ENCODE measurements around the gene USP21.

Gene USP21

DNA sequence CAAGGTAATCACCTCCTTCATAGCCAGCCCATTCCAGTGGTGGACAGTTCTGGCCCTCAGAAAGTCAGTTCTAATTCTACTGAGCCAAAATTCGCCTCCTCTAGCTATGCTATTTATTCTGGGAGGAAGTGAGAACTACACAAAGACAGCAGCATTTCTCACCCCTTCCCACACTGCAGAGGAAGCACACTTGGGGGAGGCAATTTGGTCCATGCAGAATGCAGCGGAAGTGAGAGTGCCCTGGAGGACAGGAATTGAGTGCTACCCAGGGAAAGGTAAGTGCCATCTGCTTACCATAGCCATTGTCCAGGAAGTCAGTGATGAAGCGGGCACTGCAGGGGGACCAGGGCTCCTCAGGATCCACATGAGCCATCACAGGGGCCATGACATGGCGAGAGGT lies 35.9 kb downstream of the USP21 start:
- DNase-seq: no peak

DNA sequence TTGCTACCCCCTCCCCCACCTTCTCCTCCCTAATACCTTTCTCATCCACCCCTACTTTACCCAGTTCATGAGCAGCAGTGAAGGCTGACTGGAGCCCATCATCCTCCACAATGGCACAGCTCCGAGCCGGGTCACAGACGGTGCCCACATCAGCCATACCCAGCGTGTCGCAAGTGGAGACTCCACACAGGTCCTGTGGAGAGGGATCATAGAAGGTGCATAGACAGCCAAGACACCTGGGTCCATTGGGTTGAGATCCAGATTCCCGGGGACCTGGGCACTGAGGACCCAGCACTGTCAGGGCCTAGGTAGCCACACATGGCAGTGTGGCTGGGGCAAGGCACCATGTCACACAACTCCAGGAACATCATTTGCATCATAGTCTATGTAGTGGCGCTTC lies 36.8 kb downstream of the USP21 start:
- no peak for DNase-seq

DNA sequence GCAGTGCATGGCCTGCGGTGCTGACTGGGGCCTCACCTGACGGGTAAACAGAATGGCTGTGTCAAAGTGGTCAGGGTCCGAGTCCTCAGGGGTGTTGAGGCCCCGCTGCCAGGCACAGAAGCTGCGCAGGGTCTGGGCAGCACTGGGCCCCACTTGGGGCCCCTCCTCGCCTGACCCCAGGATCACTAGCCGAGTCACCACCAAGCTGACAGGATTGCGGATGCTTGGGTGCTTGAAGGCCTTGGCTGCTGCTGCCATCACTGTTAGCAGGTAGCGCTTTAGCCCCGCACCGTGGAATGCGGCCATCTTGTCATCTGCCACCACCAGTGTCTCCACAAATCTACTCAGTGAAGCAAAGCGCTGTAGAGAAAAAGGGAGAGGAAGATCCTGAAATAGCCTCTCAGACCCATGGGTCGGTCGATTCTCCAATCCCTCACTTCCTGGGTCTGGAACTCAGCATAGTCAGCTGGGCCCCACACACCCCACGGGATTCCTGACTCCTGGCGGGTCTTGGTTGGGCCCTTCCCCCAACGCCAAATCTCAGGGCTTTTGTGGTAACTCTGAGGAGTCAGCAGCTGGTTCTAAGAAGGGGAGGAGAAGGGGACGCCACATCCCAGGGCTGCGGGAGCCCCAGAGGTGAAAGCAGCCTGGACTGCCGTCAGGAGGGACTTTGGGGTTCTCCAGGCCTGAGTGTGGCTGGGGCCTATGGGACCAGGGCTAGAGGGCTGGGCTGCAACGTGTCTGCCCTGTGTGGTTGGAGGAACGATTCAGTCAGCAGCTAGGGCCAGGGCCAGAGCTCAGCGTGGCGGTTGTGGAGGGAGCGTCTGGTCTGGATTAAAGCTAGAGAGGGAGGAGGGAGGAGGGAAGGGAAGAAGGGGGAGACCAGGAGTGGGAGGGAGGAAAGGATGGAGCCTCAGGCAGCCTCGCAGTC lies 37.5 kb downstream of the USP21 start:
- no peak for DNase-seq

DNA sequence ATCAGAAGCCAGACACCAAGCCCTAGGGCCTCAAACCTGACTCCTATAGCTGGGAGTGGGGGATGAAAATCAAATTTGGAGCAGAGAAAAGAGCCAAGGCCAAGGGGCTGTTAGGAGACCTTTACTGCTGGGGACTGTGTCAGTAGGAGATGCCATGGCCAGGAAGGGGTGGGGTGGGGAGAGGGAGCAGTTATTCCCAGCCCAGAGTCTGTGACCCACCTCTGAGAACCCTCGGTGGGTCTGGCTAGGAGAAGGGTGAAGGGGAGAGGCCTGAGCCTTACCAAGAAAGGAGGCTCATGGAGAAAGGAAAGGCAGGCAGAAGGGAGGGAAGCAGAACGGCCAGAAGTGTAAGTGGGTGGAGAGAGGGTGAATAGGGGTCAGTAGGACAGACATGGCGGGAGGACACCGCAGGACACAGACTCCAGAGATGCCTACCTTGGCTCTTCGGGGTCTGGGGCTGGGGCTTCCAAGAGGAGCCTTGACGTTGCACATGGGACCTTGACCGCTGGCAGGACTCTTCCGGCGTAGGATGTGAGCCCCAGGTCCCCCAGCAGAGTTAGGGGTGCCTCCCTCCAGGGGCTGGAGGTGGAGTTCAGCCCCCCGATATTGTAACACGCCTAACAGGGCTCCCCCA lies 38.4 kb downstream of the USP21 start:
- no peak for DNase-seq

DNA sequence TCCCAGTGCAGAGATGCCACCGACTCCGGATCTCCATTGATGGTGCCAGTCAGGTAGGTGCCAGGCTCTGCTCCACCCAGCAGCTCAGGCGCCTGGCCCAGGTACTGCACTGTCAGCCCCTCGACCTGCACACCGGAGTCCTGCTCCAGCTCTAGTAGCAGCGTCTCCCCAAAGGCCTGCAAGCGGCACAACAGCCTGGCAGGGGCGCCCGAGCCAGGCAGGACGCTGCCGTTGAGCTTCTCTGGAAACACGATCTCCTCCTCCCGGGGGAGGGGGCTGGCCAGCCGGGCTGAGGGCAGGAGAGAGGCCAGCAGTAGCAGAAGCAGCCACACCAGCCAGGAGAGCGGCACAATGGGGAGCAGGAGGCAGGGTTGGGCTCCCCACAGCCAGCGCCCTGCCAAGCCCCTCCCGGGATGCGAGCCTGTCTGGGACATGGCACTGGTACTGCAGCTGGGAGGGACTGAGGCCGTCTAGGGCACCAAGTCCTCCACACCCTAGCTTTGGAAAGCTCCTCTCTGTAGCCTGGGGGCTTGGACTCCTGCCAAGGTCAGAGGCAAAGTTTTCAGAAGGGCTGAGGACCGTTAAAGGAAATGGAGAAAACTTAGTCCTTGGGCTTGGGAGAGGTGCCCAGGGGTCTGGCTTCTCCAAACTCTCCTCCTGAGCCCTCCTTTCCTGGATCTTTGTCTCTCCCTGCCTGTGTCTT lies 39.0 kb downstream of the USP21 start:
- DNase-seq: no peak

DNA sequence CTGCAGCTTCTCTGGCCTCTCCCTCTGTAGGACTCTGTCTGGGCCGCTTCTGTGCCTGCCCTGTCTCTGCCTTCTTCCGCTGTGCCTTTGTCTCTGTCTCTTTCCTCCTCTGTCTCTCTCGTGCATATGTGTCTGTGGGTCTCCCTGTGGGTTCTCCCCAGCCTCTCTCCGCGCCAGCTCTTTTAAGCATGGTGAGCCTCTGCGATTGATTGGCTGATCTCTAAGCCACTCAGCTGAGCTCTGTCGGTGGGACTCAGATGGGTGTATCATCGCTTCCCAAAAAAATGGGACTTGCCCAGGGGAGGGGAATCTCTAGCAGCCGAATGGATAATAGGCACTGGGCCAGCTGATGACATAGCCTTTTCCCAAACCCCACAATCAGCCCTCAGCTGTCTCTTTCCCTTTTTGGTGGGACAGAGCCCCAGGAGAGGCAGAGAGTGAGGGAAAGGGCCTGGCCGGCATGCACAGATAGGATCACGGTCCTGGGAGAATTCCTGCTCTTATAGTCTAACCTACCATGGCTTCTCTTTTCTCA lies 39.7 kb downstream of the USP21 start, which contains the start of gene ADAMTS4:
Gene ADAMTS4 (minus strand): TSS at position 158 of the 535 bp plus-strand sequence. CDS start 427 bp downstream, outside the sequence.
- no peak for DNase-seq

DNA sequence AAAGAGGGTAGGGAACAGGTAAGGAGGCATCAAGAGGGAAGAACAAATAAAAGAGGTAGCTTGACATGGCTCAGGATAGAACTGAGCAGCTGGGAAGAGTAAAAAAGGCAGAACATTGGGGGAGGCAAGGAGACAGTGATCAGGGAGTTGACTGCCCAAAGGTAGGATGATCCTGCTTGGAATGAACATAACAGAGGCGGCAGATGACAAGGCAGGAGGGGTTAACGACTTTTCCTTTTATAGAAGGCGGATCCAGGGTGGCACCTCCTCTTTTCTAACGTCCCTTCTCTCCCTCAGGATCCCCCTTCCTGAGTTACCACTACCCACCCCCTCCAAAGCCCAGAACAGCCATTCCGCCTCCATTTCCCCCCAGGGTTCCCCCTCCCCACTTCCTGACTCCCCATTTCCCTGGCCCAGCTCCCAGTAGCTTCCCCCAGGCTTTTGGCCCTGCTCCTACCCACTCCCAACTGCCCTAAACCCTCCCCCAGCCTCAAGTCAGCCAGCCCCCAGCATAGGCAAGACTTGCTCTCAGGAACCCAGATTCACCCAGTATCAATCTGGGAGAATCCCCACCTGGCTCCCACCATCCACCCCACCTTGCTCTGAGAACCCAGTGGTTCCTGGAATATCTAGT lies 40.3 kb downstream of the USP21 start:
- no peak for DNase-seq

DNA sequence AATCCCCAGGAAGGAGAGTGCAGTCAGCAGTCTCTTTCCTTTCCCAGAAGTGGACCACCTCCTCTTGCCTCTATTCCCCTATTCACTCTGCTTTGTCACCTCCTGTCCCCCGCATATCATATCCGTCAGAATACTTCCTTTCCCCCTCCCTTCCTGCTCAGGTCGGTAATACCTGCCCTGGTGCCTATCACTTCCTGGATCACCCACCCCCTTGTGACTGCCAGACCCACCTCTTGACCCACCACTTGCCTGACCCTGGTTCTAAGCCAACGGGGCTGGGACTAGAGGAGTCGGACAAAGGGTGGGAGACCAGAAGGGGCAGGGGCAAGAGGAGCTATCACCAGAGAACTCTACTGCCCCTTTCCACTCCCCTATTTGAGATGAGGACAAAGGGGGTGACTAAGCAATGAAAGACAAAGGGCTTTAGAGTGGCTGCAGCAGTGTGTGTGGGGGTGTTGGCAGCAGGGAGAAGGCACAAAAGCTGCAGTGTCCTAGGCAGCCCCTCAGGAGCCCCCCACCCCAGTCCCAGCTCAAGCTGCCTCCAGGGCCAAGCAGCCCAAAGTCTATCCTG lies 41.2 kb downstream of the USP21 start:
- no peak for DNase-seq

DNA sequence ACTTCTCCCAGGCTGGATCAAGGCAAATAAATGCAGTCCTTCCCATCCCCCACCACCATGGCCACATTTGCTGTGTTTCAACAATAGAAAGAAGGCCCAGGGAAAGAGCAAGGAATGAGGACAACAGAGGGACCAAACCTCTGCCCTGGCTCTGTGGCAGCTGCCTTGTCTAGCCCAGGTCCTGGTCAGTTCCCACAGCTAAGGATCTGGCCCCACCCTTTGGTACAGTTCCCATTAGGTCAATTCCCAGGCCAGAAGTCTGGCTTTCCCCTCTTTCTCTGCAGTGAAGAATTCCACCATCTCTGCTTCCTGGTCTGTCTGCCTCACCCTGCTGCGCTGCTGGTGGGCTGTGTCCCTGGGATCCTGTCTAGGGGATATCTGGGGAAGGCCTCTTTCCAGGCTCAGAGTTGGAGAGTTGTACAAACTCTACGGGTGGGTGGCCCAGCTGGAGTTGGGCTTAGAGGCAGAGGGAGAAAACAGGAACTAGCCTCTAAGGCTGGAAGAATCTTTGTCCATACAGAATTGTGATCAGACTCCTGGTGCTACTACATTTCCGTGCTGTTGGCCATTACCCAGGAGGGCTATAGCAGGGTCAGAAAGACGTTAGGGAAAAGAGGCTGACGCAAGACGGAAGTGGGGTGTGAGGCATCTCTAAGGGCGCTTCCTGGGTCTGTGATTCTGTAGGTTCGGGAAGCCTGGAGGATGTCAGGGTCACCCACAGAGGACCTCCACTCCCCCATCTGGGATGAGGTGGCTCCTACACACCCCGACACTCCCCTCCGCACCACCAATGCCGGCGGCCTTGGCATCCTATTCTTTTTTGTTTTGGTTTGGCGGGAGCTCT lies 41.9 kb downstream of the USP21 start:
- no peak for DNase-seq

DNA sequence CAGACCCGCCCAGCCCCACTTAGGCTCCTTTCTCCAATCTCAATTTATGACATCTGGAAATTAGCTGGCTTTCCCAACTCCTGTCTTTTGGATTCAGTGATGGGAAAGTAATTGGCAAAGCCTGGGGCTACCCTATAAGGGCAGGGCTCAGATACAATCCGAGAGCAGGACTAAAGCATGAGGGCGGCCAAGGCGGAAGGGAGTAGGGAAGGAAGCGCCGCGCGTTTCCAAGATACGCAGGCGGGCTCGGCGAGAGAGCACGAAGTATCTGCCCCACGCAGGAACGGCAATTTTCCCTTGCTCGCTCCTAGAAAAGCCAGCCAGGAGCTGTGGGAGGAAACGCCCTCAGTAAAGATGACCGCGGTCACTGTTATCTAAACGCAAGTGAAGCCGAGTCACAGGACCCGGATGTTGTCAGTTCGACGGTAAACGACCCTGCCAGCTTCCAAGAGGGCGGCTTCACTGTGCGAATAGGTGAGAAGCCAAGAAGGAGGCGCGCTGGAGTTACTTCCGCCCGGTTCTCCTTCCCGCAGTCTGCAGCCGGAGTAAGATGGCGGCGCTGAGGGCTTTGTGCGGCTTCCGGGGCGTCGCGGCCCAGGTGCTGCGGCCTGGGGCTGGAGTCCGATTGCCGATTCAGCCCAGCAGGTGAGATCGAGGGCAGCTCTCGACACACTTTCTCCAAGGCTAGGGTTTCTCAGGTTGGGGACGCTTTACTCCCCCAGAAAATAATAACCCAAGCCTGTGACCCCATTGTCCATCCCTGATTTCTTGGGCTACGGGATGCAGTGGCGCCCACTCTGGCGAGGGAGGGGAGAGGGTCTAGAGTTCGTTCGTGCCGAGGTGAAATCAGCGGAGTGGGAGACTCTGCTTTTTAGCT lies 42.8 kb downstream of the USP21 start, which contains the start of gene NDUFS2:
Gene NDUFS2 (plus strand): TSS at position 532 of the 877 bp plus-strand sequence. CDS start 19 bp downstream, at position 551.
- peak; percentile 92 for DNase-seq

DNA sequence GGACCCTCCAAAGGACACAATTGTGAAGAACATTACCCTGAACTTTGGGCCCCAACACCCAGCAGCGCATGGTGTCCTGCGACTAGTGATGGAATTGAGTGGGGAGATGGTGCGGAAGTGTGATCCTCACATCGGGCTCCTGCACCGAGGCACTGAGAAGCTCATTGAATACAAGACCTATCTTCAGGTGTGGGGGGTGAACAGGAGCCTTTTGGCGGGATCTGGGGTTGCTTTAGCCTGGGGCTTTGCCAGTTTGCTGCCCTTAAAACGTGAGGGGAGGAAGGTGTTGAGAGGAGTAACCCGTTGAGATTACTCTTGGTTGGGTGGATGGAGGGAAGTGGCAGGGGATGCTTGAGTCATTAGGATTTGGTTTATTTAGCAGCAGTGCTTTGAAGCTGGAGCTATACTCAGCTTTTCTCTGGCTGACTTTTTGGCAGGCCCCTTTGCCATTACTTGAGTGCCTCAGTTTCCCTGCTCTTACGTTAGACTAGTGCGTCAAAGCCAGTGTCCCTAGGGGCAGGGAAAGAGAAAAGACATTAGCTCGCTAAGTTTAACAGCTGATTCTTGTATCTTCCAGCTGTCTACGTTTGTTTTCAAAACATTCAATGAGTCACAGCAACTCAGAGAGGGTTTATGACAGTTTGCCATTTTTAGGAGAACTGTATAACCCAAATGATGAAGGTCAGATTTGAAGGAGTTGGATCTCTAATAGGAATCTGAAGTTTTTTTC lies 47.3 kb downstream of the USP21 start:
- DNase-seq: no peak

DNA sequence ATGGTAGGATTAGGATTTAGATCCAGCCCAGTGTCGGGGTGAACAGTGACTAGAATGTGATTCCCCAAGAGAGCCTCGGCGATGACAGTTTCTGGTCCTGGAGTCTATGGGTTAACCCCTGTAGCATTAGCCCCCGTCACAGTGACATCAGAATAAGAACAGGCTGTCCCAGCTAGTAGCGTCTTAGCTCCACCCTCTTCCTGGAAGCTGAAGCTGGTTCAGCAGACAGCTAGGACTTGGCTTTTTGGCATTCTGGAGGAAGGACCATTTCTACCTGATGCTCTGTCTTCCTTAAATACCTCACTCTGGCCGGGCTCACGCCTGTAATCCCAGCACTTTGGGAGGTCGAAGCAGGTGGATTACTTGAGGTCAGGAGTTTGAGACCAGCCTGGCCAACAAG lies 47.9 kb downstream of the USP21 start:
- DNase-seq: no peak

DNA sequence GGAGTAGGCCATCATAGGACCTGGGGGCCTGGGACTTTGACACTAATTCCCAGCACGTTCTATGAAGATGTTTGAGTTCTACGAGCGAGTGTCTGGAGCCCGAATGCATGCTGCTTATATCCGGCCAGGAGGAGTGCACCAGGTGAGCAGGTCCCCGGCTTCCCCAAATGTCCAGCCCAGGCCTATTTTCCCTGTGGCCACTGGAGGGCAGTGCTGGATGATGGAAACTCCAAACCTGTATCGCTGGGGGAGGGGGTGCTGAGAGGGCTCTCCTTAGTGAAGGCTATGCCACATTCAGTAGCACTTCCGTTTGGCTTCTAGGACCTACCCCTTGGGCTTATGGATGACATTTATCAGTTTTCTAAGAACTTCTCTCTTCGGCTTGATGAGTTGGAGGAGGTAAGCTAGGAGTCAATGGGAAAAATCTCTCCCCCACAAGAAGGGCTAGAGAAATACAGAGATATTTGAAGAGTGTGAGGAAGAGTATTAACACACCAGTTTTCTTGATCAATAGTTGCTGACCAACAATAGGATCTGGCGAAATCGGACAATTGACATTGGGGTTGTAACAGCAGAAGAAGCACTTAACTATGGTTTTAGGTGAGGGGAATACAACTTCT lies 50.6 kb downstream of the USP21 start:
- peak; percentile 54 for DNase-seq

DNA sequence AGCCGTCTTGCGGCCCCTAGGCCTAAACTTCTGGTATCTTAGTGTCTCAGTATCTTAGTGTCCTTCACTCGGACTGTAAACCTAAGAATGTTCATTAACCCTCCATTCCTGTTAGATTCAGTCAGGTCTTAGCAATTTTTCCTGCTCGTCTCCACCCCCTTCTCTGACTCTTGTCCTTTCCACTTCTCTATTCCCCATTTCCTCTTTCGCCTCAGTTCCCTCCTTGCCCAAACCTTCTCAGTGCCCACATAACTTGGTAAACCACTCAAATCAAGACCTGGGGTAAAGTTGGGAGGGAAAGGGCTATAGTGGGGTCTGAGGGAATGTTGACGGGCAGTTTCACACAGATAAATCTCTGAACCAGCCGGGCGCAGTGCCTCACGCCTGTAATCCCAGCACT lies 55.1 kb downstream of the USP21 start:
- DNase-seq: no peak

DNA sequence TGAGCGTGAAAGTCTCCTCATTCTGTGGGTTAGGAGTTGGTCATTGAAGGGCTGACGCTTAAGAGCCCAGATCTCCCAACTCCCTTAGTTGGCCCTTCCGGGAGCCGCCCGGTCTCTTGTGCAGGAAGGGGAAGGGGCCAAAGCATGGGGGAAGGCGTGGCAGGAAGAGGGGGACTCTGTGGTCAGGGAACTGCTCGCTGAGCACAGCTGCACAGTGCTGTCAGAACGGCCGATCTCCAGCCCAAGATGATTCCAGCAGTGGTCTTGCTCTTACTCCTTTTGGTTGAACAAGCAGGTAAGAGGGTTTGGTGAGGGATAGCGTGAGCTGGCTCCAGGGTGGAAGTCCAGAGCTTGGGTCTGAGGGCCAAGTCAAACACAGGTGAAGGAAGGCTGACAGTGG lies 55.8 kb downstream of the USP21 start, which contains the start of gene FCER1G:
Gene FCER1G (plus strand): TSS at position 220 of the 400 bp plus-strand sequence. CDS start 27 bp downstream, at position 247.
- DNase-seq: no peak

Data from activated CD4-positive, alpha-beta T cell treated with anti-CD3 and anti-CD28 coated beads for 1 hour (primary cell).